Panc1 (cell line): Measurements from ENCODE around the gene HPS6. TPM values are rescaled to one million over a fixed set of nuclear protein-coding genes. Genes with fewer than 3 reads are reported as not detected.
"Not testable (repeated sequence)": the region's sequence is repeated elsewhere in the genome, so short reads cannot be mapped to it uniquely, and the experiment has no call there.

Source experiments
- ATAC-seq: fragments of 200-7000 bp; cut with Tn5 transposase; 2 replicates; pipeline ENCODE4 v1.9.1; 2020; ENCODE audit warnings: mild to moderate bottlenecking, moderate library complexity
- BruUV-seq: library from RNA; stranded (reverse); fragments of 400-500 nt; replicated peaks from 2 replicates; lab custom pipeline; 2021; lab: Mats Ljungman, UMichigan
- CTCF ChIA-PET: fragments of 300-600 bp; sonication (Branson Sonifier 250); formaldehyde crosslinking; loops from one replicate; lab custom pipeline; 2022; ENCODE audit warnings: antibody characterized with exemption; lab: Charles Lee
- POLR2A ChIA-PET: fragments of 300-600 bp; sonication (Branson Sonifier 250); formaldehyde crosslinking; loops from one replicate; lab custom pipeline; 2022; ENCODE audit warnings: antibody characterized with exemption; lab: Charles Lee
- DNase-seq: peaks from one replicate; pipeline ENCODE4 v3.0.0-alpha.2; 2010; ENCODE audit warnings: low read depth, low spot score
- H3K27ac ChIP-seq: 2 replicates; pipeline ENCODE4 v1.5.1; 2011; ENCODE audit warnings: mild to moderate bottlenecking, low read length, inconsistent platforms
- H3K27me3 ChIP-seq: fragments of 200-500 bp; sonication (Bioruptor generic); 2 replicates; pipeline ENCODE4 v1.6.0; 2014; ENCODE audit warnings: low read length, inconsistent platforms; ENCODE audit not compliant: control insufficient read depth, insufficient read depth
- H3K36me3 ChIP-seq: fragments of 200-500 bp; sonication (Bioruptor generic); 2 replicates; pipeline ENCODE4 v1.5.1; 2014; ENCODE audit warnings: inconsistent platforms, mild to moderate bottlenecking, low read length, moderate library complexity; ENCODE audit not compliant: control insufficient read depth, insufficient read depth
- H3K4me1 ChIP-seq: 2 replicates; pipeline ENCODE4 v1.5.1; 2011; ENCODE audit warnings: inconsistent platforms, mild to moderate bottlenecking, low read length, moderate library complexity; ENCODE audit not compliant: control insufficient read depth, insufficient read depth
- H3K4me3 ChIP-seq, 2 experiments: 2 replicates each; pipeline ENCODE4 v1.5.1; 2011 to 2012; ENCODE audit warnings: low read depth in 2 of 2, low read length in 2 of 2, mild to moderate bottlenecking in 2 of 2, inconsistent platforms in 1 of 2, moderate library complexity in 1 of 2
- H3K9me3 ChIP-seq: fragments of 200-500 bp; sonication (Bioruptor generic); 2 replicates; pipeline ENCODE4 v1.5.1; 2014; ENCODE audit warnings: low read depth, mild to moderate bottlenecking, inconsistent platforms, low read length, moderate library complexity; ENCODE audit not compliant: control insufficient read depth, insufficient read depth
- CTCF ChIP-seq: fragments of 450-650 bp; IDR thresholded peaks from 2 replicates; pipeline ENCODE4 v1.5.1; 2017; ENCODE audit warnings: mild to moderate bottlenecking
- POLR2AphosphoS5 ChIP-seq: IDR thresholded peaks from 2 replicates; pipeline ENCODE4 v1.6.1; 2012; ENCODE audit warnings: mild to moderate bottlenecking, low read depth, low read length, moderate library complexity
- REST ChIP-seq, 2 experiments: IDR thresholded peaks; 2 replicates each; pipeline ENCODE4 v1.6.1; 2011 to 2012; ENCODE audit warnings: low read depth in 2 of 2, control low read depth in 1 of 2, low read length in 1 of 2, mild to moderate bottlenecking in 1 of 2, moderate library complexity in 1 of 2; ENCODE audit not compliant: insufficient read depth in 1 of 2
- SIN3A ChIP-seq: IDR thresholded peaks from 2 replicates; pipeline ENCODE4 v1.6.1; 2012; ENCODE audit warnings: low read depth, mild to moderate bottlenecking, low read length, moderate library complexity, borderline replicate concordance; ENCODE audit not compliant: insufficient read depth
- TCF7L2 ChIP-seq: IDR thresholded peaks from 2 replicates; pipeline ENCODE4 v1.6.1; 2011; ENCODE audit warnings: mild to moderate bottlenecking, low read depth, low read length, inconsistent platforms
- in situ Hi-C: cut with HindIII; loops from 2 replicates; pipeline ENCODE4 v1.10.0; 2016; ENCODE audit warnings: low sequenced_read_pairs, low pct_unique_long_range_greater_than_20kb
- intact Hi-C: fragments of 100-400 bp; cut with micrococcal nuclease; formaldehyde crosslinking; loops from one replicate; pipeline ENCODE4 v1.10.0; 2022; ENCODE audit not compliant: unreplicated experiment
- total RNA-seq: library from RNA; stranded (reverse); gene quantifications from one replicate; pipeline ENCODE4 v1.2.1, GENCODE V29; 2021; ENCODE audit not compliant: unreplicated experiment

Gene HPS6
- total RNA-seq, 1 experiment from 2014 or later: 34.5 TPM

- H3K36me3 ChIP-seq: no peaks in the 10 kb centered on the region
- TSS peak; percentile 33 for BruUV-seq
- no peaks in the 10 kb centered on the region for H3K9me3 ChIP-seq
- H3K4me3 ChIP-seq: no peak overlapping the region
- no peak for TF ChIP-seq TCF7L2
- TF ChIP-seq CTCF: no peak
- no peak for TF ChIP-seq SIN3A
- no peak for TF ChIP-seq POLR2AphosphoS5
- TF ChIP-seq REST (IDR thresholded peaks at IDR 0.05; ENCODE audit: insufficient read depth in 1 of 2, low read depth in 2 of 2, low read length in 1 of 2): no peak
- intact Hi-C loops: no loop called here
- H3K27me3 ChIP-seq: no peaks in the 10 kb centered on the region
- no peak for ATAC-seq
- H3K4me1 ChIP-seq: no peaks in the 10 kb centered on the region
- no peak for DNase-seq
- CTCF ChIA-PET: no interaction called here
- H3K27ac ChIP-seq: no peak overlapping the region
- in situ Hi-C loops: no loop called here
- POLR2A ChIA-PET: no interaction called here
These were observed 19.9 kb upstream of the HPS6 start for GRCh38 chr10:102045292-102045691.

- DNase-seq: no peak
- TF ChIP-seq REST (IDR thresholded peaks at IDR 0.05; ENCODE audit: insufficient read depth in 1 of 2, low read depth in 2 of 2, low read length in 1 of 2) (no peak), TCF7L2 (no peak), POLR2AphosphoS5 (no peak), CTCF (no peak), SIN3A (no peak)
- POLR2A ChIA-PET: no interaction called here
- H3K27me3 ChIP-seq: no peaks in the 10 kb centered on the region
- no peaks in the 10 kb centered on the region for H3K4me1 ChIP-seq
- CTCF ChIA-PET: no interaction called here
- H3K27ac ChIP-seq: no peak overlapping the region
- in situ Hi-C loops (no loop called here), intact Hi-C loops (no loop called here)
- ATAC-seq: no peak
- H3K9me3 ChIP-seq: no peaks in the 10 kb centered on the region
- H3K4me3 ChIP-seq: no peak overlapping the region
- no TSS peak for BruUV-seq
- no peaks in the 10 kb centered on the region for H3K36me3 ChIP-seq
These were observed 19.1 kb upstream of the HPS6 start for GRCh38 chr10:102046095-102046494.

GRCh38 chr10:102054881-102055646, 10.1 kb upstream of the HPS6 start:
- POLR2A ChIA-PET: interaction anchor here (0.6 to 0.7 kb wide), 2 partner anchors 17 to 326 kb away, joined by 3 to 9 read pairs; no protein-coding TSS in a partner anchor
- H3K9me3 ChIP-seq, H3K27me3 ChIP-seq, ATAC-seq, BruUV-seq, intact Hi-C loops, DNase-seq, H3K4me1 ChIP-seq, in situ Hi-C loops, H3K36me3 ChIP-seq: not testable (repeated sequence)
- Histone ChIP-seq H3K4me3 (peak overlapping the region; percentile 79 to 99), H3K27ac (peak overlapping the region; percentile 95)
- CTCF ChIA-PET: interaction anchor here (0.6 kb wide), 3 partner anchors 43 to 157 kb away, joined by 3 to 4 read pairs (median 3); no protein-coding TSS in a partner anchor
